ENCODE data around the gene MYO7B. TPM values are rescaled to one million over a fixed set of nuclear protein-coding genes. Genes with fewer than 3 reads are reported as not detected.
A peak's percentile ranks its signal among the peaks of the same experiment; 100 is the strongest.

MYO7B gene
- total RNA-seq, 1 donor from 2014 or later = not detected

- no peaks in the 10 kb centered on the region for H3K27me3 ChIP-seq (ENCODE audit: control insufficient read depth, insufficient read depth, low read length)
These were observed 92.5 kb downstream of the MYO7B start for GRCh38 chr2:127627740-127628571.

GRCh38 chr2:127628767-127629614 is 93.5 kb downstream of the MYO7B start:
- FAIRE-seq (no peak), DNase-seq (ENCODE audit: low read depth) (no peak)
- TF ChIP-seq CTCF (IDR thresholded peaks at IDR 0.05; ENCODE audit: insufficient read depth, low read length, severe bottlenecking) = no peak
- H3K27me3 ChIP-seq (ENCODE audit: control insufficient read depth, insufficient read depth, low read length) = no peaks in the 10 kb centered on the region
- H3K36me3 ChIP-seq (ENCODE audit: control insufficient read depth, insufficient read depth, low read length) = no peaks in the 10 kb centered on the region
- no peak overlapping the region for H3K4me3 ChIP-seq (ENCODE audit: low read depth, low read length)

More at GRCh38 chr2:127627740-127628571, 92.5 kb downstream of the MYO7B start:
- Histone ChIP-seq H3K36me3 (ENCODE audit: control insufficient read depth, insufficient read depth, low read length) (no peaks in the 10 kb centered on the region), H3K4me3 (ENCODE audit: low read depth, low read length) (no peak overlapping the region)
- FAIRE-seq (no peak), DNase-seq (ENCODE audit: low read depth) (no peak)
- TF ChIP-seq CTCF (IDR thresholded peaks at IDR 0.05; ENCODE audit: insufficient read depth, low read length, severe bottlenecking) = no peak

GRCh38 chr2:127629637-127630036 is 94.2 kb downstream of the MYO7B start:
- DNase-seq (ENCODE audit: low read depth) = no peak
- Histone ChIP-seq H3K27me3 (ENCODE audit: control insufficient read depth, insufficient read depth, low read length) (no peaks in the 10 kb centered on the region), H3K4me3 (ENCODE audit: low read depth, low read length) (no peak overlapping the region), H3K36me3 (ENCODE audit: control insufficient read depth, insufficient read depth, low read length) (no peaks in the 10 kb centered on the region)
- no peak for TF ChIP-seq CTCF (IDR thresholded peaks at IDR 0.05; ENCODE audit: insufficient read depth, low read length, severe bottlenecking)
- FAIRE-seq = no peak

GRCh38 chr2:127630096-127630863 is 94.8 kb downstream of the MYO7B start:
- Histone ChIP-seq H3K36me3 (ENCODE audit: control insufficient read depth, insufficient read depth, low read length) (no peaks in the 10 kb centered on the region), H3K4me3 (ENCODE audit: low read depth, low read length) (no peak overlapping the region), H3K27me3 (ENCODE audit: control insufficient read depth, insufficient read depth, low read length) (no peaks in the 10 kb centered on the region)
- no peak for FAIRE-seq
- DNase-seq (ENCODE audit: low read depth) = peak; percentile 15
- TF ChIP-seq CTCF (IDR thresholded peaks at IDR 0.05; ENCODE audit: insufficient read depth, low read length, severe bottlenecking) = no peak

DNA sequence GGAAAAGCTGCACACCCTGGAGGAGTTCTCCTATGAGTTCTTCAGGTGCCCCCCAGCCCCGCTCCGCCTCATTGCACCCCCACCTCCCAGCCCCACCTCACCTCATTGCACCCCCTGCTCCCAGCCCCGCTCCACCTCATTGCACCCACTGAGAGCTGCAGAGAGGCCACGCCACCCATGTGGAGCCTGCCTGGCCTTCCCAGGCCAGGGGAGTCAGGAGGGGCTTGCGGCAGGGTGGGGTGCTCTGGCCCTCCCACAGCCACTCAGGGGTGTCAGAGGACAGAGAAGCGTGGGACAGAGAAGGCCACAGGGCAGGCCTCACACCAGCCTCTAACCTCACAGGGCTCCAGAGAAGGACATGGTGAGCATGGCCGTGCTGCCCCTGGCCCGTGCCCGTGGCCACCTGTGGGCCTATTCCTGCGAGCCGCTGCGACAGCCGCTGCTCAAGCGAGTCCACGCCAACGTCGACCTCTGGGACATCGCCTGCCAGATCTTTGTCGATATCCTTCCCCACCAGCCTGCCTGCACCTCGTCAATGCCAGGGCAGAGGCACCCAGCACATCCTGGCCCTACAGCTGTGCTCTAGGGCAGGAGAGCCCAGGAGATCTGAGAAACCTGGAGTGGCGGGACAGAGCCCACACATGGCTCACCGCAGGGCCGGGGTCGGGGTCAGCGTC is 95.5 kb downstream of the MYO7B start:
- FAIRE-seq = no peak

More for the DNA sequence above, 95.5 kb downstream of the MYO7B start:
- no peak for DNase-seq (ENCODE audit: low read depth)
- no peak for TF ChIP-seq CTCF (IDR thresholded peaks at IDR 0.05; ENCODE audit: insufficient read depth, low read length, severe bottlenecking)
- Histone ChIP-seq H3K27me3 (ENCODE audit: control insufficient read depth, insufficient read depth, low read length) (no peaks in the 10 kb centered on the region), H3K4me3 (ENCODE audit: low read depth, low read length) (no peak overlapping the region), H3K36me3 (ENCODE audit: control insufficient read depth, insufficient read depth, low read length) (no peaks in the 10 kb centered on the region)
